Activated T-helper 2 cell treated with anti-CD3 and anti-CD28 coated beads, Interferon-gamma antibody, Interleukin-2, Interleukin-4, amounts not matched to agents 10 μg/mL and 5 μg/mL and 100 μg/mL, durations not matched to agents 14 hours and 24 hours and 36 hours (primary cell): ENCODE measurements around the gene POTEG. TPM values are rescaled to one million over a fixed set of nuclear protein-coding genes. Genes with fewer than 3 reads are reported as not detected.
"Not testable (repeated sequence)": the region's sequence is repeated elsewhere in the genome, so short reads cannot be mapped to it uniquely, and the experiment has no call there.

Experiments
- DNase-seq: peaks from one replicate; pipeline ENCODE4 v3.0.0; 2021; ENCODE audit warnings: low spot score
- H3K27ac Mint-ChIP-seq: one replicate; pipeline ENCODE4 v1.8.0; 2021; ENCODE audit warnings: mixed read lengths
- H3K27me3 Mint-ChIP-seq: one replicate; pipeline ENCODE4 v1.8.0; 2021; ENCODE audit warnings: low read depth, mixed read lengths
- H3K36me3 Mint-ChIP-seq: one replicate; pipeline ENCODE4 v1.8.0; 2021; ENCODE audit warnings: low read depth, mixed read lengths
- H3K4me1 Mint-ChIP-seq: one replicate; pipeline ENCODE4 v1.8.0; 2021; ENCODE audit warnings: low read depth, mixed read lengths
- H3K4me3 Mint-ChIP-seq: one replicate; pipeline ENCODE4 v1.8.0; 2021; ENCODE audit warnings: low read depth, mild to moderate bottlenecking, moderate library complexity, mixed read lengths
- H3K9me3 Mint-ChIP-seq: one replicate; pipeline ENCODE4 v1.8.0; 2021; ENCODE audit warnings: mixed read lengths
- intact Hi-C: fragments of 100-400 bp; cut with micrococcal nuclease; formaldehyde crosslinking; loops from one replicate; pipeline ENCODE4 v1.15.1; 2023
- total RNA-seq: library from RNA; stranded (reverse); gene quantifications from 2 replicates; pipeline ENCODE4 v1.2.3, GENCODE V29; 2022

POTEG gene
- total RNA-seq, 1 donor from 2014 or later, result not detected

- H3K27me3 Mint-ChIP-seq, DNase-seq, H3K4me1 Mint-ChIP-seq, H3K27ac Mint-ChIP-seq, H3K9me3 Mint-ChIP-seq, intact Hi-C loops, H3K36me3 Mint-ChIP-seq, H3K4me3 Mint-ChIP-seq: not testable (repeated sequence)
Observed at GRCh38 chr14:19361636-19362253, 72.4 kb downstream of the POTEG start.

DNA sequence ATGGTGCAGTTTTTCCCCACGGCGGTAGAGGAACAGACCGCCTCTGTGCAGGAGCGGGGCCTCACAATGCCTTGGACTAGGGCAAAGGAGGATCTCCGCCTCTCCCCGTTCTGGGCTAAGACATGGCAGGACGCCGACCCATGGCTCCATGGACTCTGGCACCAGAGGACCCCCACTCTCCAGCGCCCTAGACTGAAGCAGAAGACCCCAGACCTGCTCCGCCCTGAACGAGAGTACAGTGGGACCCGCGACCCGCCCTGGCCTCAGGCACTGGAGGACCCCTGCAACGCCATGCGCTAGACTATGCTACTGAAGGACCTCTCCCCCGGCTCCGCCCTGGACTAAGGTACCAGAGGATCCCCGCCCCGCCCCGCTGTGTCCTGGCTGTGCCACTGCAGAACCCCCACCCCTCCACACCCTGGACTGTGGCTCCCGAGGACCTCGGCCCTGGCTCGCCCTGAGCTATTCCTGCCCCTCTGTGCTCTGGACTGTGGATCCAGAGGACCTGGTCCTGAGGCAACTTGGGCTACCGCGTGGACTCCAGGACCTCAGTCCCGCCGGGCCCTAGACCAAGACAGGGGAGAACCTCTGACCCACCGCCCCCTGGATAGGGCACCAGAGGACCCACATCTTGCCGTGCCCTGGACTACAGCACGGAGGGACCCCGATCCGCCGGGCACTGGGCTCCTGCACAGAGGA lies 73.1 kb downstream of the POTEG start:
- H3K9me3 Mint-ChIP-seq, H3K4me1 Mint-ChIP-seq, DNase-seq, H3K36me3 Mint-ChIP-seq, H3K27me3 Mint-ChIP-seq, H3K4me3 Mint-ChIP-seq, H3K27ac Mint-ChIP-seq, intact Hi-C loops: not testable (repeated sequence)
